Measurements from ENCODE around the gene AGBL3.
A peak's percentile ranks its signal among the peaks of the same experiment; 100 is the strongest.

Gene AGBL3

GRCh38 chr7:135147899-135148721 lies 161.8 kb downstream of the AGBL3 start, which contains the start of gene TMEM140:
Gene TMEM140, plus strand, starts transcription at chr7:135148072. Its CDS starts 16,370 bp downstream, at chr7:135164442.
- DNase-seq (ENCODE audit: low spot score) = peak; percentile 55

GRCh38 chr7:135150072-135150782 lies 163.9 kb downstream of the AGBL3 start:
- DNase-seq (ENCODE audit: low spot score) = no peak

DNA sequence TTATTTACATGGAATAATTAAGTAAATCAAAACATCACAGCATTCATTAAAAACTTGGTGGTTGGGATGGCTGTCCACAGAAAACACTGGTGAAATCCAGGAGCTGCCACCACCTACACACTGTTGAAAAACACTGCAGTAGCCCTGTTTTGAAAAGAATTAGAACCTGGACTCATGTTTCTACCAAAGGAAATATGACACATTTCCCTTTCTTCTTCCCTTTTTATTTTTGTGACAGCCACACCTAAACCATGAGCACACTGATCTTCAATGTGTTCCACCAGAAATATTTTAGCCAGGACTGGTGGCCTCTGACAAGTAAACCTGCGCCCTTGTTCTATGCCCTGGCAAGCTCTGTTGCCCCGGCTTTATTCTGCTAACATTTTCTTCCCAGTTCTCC lies 164.8 kb downstream of the AGBL3 start:
- DNase-seq (ENCODE audit: low spot score) = no peak

- no peak for DNase-seq (ENCODE audit: low spot score)
Observed at GRCh38 chr7:135151533-135151932, 165.2 kb downstream of the AGBL3 start.

DNA sequence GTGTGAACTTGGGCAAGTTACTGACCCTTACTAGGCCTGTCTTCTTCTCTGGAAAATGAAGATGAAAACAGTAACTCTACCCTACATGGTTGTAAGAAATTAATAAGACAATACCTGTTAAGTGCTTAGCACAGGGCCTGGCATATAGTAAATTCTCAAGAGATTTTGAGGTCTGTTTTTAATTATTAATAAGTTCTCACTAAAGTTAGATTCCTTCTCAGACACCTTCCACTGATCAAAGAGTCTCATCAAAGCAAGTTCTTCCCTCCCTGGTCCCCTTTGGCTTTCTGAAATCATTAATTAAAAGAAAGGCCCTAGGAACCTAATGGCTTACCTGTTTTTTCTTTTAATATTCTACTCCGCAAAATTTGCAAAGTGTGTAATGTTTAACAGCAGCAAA lies 166.1 kb downstream of the AGBL3 start:
- DNase-seq (ENCODE audit: low spot score) = no peak

DNA sequence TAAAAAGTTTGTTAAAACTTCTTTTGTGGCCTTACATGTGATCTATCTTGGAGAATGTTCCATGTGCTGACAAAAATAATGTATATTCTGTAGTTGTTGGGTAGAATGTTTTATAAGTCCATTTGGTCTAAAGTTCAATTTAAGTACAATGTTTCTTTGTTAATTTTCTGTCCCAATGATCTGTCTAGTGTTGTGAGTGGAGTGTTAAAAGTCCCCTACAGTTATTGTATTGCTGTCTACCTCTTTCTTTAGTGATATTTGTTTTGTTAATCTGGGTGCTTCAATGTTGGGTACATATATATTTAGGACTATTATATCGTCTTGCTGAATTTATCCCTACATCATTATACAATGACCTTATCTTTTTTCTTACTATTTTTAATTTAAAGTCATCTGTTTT lies 168.4 kb downstream of the AGBL3 start:
- no peak for DNase-seq (ENCODE audit: low spot score)

DNA sequence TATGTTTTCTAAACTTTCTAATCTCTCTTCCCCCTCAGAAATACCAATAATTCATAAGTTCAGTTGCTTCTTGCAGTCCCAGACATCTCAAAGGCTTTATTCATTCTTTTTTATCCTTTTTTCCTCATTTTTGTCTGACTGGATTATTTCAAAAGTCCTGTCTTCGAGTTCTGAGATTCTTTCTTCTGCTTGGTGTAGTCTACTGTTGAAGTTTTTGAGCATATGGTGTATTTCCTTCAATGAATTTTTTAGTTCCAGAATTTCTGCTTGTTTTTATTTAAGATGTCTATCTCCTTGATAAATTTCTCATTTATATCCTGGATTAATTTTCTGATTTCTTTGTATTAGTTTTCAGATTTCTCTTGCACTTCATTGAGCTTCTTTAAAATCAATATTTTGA lies 170.0 kb downstream of the AGBL3 start:
- no peak for DNase-seq (ENCODE audit: low spot score)

GRCh38 chr7:135158141-135158655 lies 171.9 kb downstream of the AGBL3 start:
- no peak for DNase-seq (ENCODE audit: low spot score)

DNA sequence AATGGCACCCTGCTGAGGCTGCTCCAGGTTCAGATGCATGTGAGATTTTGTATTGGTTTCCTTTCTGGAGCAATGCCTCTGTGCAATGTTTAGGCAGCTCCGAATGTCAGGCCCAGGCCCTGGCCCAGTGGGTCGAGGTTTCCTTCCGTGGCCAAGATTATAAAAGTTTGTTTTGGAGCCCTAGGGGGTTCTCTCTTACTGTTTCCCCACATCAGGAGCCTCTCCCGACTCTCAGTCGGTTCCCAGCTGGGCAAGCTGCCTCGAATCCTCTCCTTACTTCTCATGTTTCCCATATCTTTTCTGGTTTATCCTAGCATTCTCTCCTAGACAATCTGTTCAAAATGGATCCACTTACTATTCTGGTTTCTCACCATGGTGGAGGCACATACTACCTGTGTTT lies 172.6 kb downstream of the AGBL3 start:
- no peak for DNase-seq (ENCODE audit: low spot score)

- DNase-seq (ENCODE audit: low spot score) = no peak
Observed at GRCh38 chr7:135159359-135160085, 173.2 kb downstream of the AGBL3 start.

- DNase-seq (ENCODE audit: low spot score) = no peak
Observed at GRCh38 chr7:135160098-135160857, 174.0 kb downstream of the AGBL3 start.

GRCh38 chr7:135160858-135161653 lies 174.7 kb downstream of the AGBL3 start:
- DNase-seq (ENCODE audit: low spot score) = peak; percentile 42

GRCh38 chr7:135161669-135162068 lies 175.4 kb downstream of the AGBL3 start:
- DNase-seq (ENCODE audit: low spot score) = no peak

- DNase-seq (ENCODE audit: low spot score) = no peak
Observed at GRCh38 chr7:135162382-135163001, 176.2 kb downstream of the AGBL3 start.

DNA sequence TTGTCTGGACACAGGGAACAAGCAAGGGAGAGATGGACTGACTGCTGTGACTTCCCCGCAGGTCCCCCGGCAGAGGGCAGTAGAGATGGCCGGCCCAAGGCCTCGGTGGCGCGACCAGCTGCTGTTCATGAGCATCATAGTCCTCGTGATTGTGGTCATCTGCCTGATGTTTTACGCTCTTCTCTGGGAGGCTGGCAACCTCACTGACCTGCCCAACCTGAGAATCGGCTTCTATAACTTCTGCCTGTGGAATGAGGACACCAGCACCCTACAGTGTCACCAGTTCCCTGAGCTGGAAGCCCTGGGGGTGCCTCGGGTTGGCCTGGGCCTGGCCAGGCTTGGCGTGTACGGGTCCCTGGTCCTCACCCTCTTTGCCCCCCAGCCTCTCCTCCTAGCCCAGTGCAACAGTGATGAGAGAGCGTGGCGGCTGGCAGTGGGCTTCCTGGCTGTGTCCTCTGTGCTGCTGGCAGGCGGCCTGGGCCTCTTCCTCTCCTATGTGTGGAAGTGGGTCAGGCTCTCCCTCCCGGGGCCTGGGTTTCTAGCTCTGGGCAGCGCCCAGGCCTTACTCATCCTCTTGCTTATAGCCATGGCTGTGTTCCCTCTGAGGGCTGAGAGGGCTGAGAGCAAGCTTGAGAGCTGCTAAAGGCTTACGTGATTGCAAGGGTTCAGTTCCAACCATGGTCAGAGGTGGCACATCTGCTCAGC lies 178.2 kb downstream of the AGBL3 start:
- DNase-seq (ENCODE audit: low spot score) = no peak

DNA sequence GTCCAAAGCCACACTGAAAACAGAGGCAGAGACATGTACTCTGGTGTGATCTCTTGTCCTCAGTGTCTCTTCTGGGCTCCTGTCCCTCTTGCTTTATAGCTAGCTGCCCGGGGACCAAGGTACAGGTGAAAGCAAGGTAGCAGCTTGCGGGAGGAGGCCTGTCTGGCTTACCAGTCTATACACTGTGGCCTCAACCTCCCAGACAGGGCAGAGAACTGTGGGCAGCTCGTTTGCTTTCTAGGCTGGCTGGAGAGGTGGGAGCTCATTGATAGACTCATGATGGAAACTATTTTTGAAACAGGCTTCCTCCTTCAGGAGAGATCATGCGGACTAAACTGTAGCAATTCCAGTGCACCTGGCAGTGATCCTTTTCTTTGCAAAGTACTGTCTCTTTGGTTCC lies 179.6 kb downstream of the AGBL3 start:
- no peak for DNase-seq (ENCODE audit: low spot score)

- no peak for DNase-seq (ENCODE audit: low spot score)
Observed at GRCh38 chr7:135166338-135166990, 180.2 kb downstream of the AGBL3 start.

DNA sequence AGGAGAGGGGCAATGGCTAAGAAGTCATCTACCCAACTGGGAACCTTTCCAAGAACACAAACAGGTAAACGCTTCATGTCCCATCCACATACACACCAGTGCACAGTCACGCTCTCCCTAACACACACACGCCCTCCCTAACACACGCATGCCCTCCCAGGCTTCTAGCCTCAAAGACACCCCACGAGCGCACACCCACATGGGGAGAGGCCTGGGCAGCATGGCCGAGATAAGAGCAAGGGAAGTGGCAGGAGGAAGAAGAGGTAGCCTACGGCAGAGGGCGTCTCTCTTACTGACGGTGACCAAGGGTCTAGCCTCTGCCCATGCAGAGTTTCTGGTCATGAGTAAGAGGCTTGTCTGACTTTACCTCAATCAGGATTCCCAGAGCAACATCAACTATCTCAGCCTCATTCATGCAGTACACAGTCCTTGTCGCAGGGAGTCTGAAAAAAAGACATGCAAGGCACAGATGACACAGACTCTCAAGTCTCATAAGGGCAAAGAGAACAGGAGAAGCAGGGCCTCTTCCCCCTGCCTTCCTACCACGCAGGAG lies 181.1 kb downstream of the AGBL3 start:
- DNase-seq (ENCODE audit: low spot score) = no peak

GRCh38 chr7:135168001-135168400 lies 181.7 kb downstream of the AGBL3 start:
- DNase-seq (ENCODE audit: low spot score) = no peak
